Measurements from ENCODE around the gene TMEM203. TPM values are rescaled to one million over a fixed set of nuclear protein-coding genes. Genes with fewer than 3 reads are reported as not detected.

Gene TMEM203
- total RNA-seq, 1 donor from 2014 or later = 36.2 TPM

GRCh38 chr9:137221506-137222111 lies 16.2 kb upstream of the TMEM203 start:
- H3K4me1 Mint-ChIP-seq (ENCODE audit: low read depth) = peaks cover 10% of the 10 kb centered on the region
- H3K9me3 Mint-ChIP-seq (ENCODE audit: low read depth) = no peaks in the 10 kb centered on the region
- H3K27me3 Mint-ChIP-seq = no peaks in the 10 kb centered on the region
- H3K36me3 Mint-ChIP-seq (ENCODE audit: insufficient read depth) = peaks cover 1% of the 10 kb centered on the region
- no peak for TF ChIP-seq CTCF (IDR thresholded peaks at IDR 0.05; ENCODE audit: unreplicated experiment)
- DNase-seq (ENCODE audit: low spot score, unreplicated experiment) = peak; percentile 62
- H3K4me3 Mint-ChIP-seq (ENCODE audit: low read depth) = peak overlapping the region; percentile 60
- H3K27ac Mint-ChIP-seq = no peak overlapping the region

- H3K9me3 Mint-ChIP-seq (ENCODE audit: low read depth) = no peaks in the 10 kb centered on the region
- H3K27ac Mint-ChIP-seq = no peak overlapping the region
- no peak for TF ChIP-seq CTCF (IDR thresholded peaks at IDR 0.05; ENCODE audit: unreplicated experiment)
- H3K27me3 Mint-ChIP-seq = no peaks in the 10 kb centered on the region
- no peak for DNase-seq (ENCODE audit: low spot score, unreplicated experiment)
- H3K4me3 Mint-ChIP-seq (ENCODE audit: low read depth) = peak overlapping the region; percentile 47
- H3K36me3 Mint-ChIP-seq (ENCODE audit: insufficient read depth) = peaks cover 1% of the 10 kb centered on the region
- H3K4me1 Mint-ChIP-seq (ENCODE audit: low read depth) = peaks cover 10% of the 10 kb centered on the region
Measured at GRCh38 chr9:137221095-137221505, 15.7 kb upstream of the TMEM203 start.

GRCh38 chr9:137220317-137221094 lies 15.1 kb upstream of the TMEM203 start:
- Mint-ChIP-seq H3K27me3 (no peaks in the 10 kb centered on the region), H3K4me3 (ENCODE audit: low read depth) (peak overlapping the region; percentile 47), H3K4me1 (ENCODE audit: low read depth) (peaks cover 10% of the 10 kb centered on the region), H3K9me3 (ENCODE audit: low read depth) (no peaks in the 10 kb centered on the region), H3K27ac (no peak overlapping the region), H3K36me3 (ENCODE audit: insufficient read depth) (peaks cover 2% of the 10 kb centered on the region)
- DNase-seq (ENCODE audit: low spot score, unreplicated experiment) = no peak
- TF ChIP-seq CTCF (IDR thresholded peaks at IDR 0.05; ENCODE audit: unreplicated experiment) = no peak

GRCh38 chr9:137219757-137220316 lies 14.4 kb upstream of the TMEM203 start:
- no peak for DNase-seq (ENCODE audit: low spot score, unreplicated experiment)
- H3K4me3 Mint-ChIP-seq (ENCODE audit: low read depth) = peak overlapping the region; percentile 16
- H3K36me3 Mint-ChIP-seq (ENCODE audit: insufficient read depth) = peaks cover 3% of the 10 kb centered on the region
- no peaks in the 10 kb centered on the region for H3K27me3 Mint-ChIP-seq
- no peaks in the 10 kb centered on the region for H3K9me3 Mint-ChIP-seq (ENCODE audit: low read depth)
- no peak for TF ChIP-seq CTCF (IDR thresholded peaks at IDR 0.05; ENCODE audit: unreplicated experiment)
- H3K4me1 Mint-ChIP-seq (ENCODE audit: low read depth) = peaks cover 10% of the 10 kb centered on the region
- no peak overlapping the region for H3K27ac Mint-ChIP-seq

GRCh38 chr9:137218754-137219271 lies 13.4 kb upstream of the TMEM203 start:
- H3K27ac Mint-ChIP-seq = peak overlapping the region; percentile 92
- peak overlapping the region; percentile 53 for H3K4me3 Mint-ChIP-seq (ENCODE audit: low read depth)
- TF ChIP-seq CTCF (IDR thresholded peaks at IDR 0.05; ENCODE audit: unreplicated experiment) = no peak
- peaks cover 10% of the 10 kb centered on the region for H3K4me1 Mint-ChIP-seq (ENCODE audit: low read depth)
- no peaks in the 10 kb centered on the region for H3K9me3 Mint-ChIP-seq (ENCODE audit: low read depth)
- no peaks in the 10 kb centered on the region for H3K27me3 Mint-ChIP-seq
- peaks cover 3% of the 10 kb centered on the region for H3K36me3 Mint-ChIP-seq (ENCODE audit: insufficient read depth)
- no peak for DNase-seq (ENCODE audit: low spot score, unreplicated experiment)
